GM13976 (cell line): ENCODE results near the gene EID2B.

Experiments
- DNase-seq: peaks from one replicate; pipeline ENCODE4 v3.0.0; 2012; ENCODE audit warnings: low spot score
- in situ Hi-C: fragments of 300-500 bp; cut with MboI; formaldehyde crosslinking; loops from one replicate; pipeline ENCODE4 v1.12.0; 2022; ENCODE audit warnings: low sequenced_read_pairs, mixed read lengths, inconsistent platforms; ENCODE audit not compliant: unreplicated experiment
- TF ChIP-seq, protein P1 (sequence below): IDR thresholded peaks from 2 replicates; pipeline ENCODE4 v1.5.1; 2012; ENCODE audit warnings: borderline replicate concordance, mild to moderate bottlenecking; ENCODE audit not compliant: insufficient read depth; ENCODE audit errors: extremely low read depth, missing control alignments, control extremely low read depth

EID2B gene

DNA sequence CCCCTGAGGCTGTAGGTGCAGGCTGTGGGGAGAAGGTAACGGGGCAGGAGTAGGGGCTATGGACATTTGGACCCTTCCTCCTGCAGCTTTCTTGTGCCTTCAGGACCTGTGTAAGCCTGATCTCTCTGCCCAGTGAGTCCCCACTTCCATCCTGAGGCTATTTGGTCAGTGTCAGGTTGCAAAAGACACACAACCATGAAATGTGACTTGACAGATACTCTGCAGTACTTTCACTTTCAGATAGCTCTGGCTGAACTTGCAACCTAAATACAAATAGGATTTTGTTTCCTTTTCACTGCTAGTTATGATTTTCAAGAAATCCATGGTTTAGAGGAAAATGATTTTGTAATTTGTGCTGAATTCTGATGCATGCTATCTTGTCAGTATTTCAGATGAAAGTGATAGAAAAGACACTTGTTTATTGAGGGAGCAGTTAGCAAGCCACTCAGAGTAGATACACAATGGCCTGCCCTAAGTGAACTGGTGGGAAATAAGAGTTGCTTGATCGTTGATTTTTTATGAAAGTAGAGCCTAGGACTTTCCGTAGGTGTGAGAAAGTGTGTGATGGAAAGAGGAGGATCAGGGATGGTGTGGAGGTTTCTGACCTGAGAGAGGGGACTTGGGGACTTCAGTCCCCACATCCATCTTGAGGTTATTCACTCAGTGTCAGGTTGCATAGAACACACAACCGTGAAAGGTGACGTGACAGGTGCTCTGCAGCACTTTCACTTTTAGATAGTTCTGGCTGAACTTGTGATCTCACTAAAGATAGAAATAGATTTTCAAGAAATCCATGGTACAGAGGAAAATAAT lies 25.4 kb upstream of the EID2B start:
- TF ChIP-seq, protein P1, sequence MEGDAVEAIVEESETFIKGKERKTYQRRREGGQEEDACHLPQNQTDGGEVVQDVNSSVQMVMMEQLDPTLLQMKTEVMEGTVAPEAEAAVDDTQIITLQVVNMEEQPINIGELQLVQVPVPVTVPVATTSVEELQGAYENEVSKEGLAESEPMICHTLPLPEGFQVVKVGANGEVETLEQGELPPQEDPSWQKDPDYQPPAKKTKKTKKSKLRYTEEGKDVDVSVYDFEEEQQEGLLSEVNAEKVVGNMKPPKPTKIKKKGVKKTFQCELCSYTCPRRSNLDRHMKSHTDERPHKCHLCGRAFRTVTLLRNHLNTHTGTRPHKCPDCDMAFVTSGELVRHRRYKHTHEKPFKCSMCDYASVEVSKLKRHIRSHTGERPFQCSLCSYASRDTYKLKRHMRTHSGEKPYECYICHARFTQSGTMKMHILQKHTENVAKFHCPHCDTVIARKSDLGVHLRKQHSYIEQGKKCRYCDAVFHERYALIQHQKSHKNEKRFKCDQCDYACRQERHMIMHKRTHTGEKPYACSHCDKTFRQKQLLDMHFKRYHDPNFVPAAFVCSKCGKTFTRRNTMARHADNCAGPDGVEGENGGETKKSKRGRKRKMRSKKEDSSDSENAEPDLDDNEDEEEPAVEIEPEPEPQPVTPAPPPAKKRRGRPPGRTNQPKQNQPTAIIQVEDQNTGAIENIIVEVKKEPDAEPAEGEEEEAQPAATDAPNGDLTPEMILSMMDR: no peak
- in situ Hi-C loops: loop anchor here (10.0 kb wide), 1 partner anchor 287 kb away; the partner anchor contains the start of gene FBL
- peak; percentile 34 for DNase-seq

DNA sequence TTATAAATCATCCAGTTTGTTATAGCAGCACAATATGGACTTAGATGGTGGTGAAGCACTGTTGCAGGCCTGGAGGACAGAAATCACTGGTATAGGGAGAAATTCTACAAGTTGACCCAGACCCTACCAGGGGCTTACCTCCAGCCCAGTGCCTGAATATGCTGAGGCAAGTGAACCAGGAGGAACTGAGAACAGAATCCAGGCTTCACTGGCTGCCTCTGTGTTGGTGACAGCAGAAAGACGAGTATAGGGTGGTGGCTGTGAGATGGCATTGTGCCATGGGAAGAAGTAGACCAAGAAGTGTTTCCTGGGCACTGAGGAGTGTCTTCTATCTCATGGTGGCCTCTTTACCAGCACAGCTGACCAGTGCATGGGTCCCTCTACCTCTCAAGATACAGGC lies 23.2 kb upstream of the EID2B start:
- DNase-seq: no peak
- TF ChIP-seq, protein P1: no peak
- in situ Hi-C loops: loop anchor here (10.0 kb wide), 1 partner anchor 289 kb away; the partner anchor contains the start of gene FBL

DNA sequence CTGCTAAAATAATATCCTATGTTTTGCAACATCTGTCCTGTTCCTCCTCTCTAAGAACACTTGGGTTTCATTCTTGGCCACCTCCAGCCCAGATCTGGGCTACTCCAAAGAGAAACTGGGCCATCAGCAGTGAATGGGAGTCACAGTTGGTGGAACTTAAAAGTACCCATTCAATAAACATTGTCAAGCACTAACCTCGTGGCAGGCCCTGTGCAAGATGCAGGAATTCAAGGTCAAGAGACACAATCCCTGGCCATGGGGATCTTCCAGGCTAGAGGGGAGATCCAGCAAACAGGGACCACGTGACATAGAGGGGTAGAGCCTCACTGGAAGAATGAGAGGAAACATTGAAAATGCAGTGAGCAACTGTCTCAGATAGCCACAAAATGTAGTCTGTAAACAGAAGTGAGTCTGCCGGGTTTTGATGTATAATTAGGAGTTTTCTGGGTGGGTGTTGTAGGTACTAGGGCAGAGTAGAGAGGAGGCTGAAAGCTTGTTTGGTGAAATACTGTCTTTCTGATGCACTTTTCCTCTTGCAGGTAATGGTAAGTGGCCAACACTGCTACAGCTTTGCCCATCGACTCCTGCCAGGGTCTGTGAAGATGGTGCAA lies 22.2 kb upstream of the EID2B start:
- in situ Hi-C loops: loop anchor here (10.0 kb wide), 1 partner anchor 290 kb away; the partner anchor contains the start of gene FBL
- TF ChIP-seq, protein P1: no peak
- DNase-seq: no peak

DNA sequence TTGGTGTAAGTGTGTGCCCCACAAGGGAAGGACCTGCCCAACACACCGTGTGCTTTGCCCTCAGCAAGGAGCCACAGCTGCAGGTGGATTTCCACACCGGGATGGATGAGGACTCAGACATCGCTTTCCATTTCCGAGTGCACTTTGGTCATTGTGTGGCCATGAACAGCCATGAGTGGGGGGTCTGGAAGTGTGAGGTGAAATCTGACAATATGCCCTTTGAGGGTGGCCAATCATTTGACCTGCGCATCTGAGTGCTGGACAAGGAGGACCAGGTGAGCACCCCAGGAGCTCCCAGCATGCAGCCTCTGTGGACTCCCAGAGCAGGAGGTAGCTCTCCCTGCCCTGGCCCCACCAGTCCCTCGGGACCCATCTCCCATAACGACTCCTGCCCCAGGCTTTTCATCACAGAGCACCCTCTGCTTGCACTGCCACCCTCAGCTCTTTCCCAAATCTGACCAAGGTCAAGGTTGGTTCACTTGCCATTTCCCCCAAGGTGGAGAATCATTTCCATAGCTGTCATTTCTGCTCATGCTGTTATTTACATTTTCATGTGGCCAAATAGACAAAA lies 20.5 kb upstream of the EID2B start:
- no peak for DNase-seq
- TF ChIP-seq, protein P1: no peak
- in situ Hi-C loops: loop anchor here (10.0 kb wide), 1 partner anchor 292 kb away; the partner anchor contains the start of gene FBL

DNA sequence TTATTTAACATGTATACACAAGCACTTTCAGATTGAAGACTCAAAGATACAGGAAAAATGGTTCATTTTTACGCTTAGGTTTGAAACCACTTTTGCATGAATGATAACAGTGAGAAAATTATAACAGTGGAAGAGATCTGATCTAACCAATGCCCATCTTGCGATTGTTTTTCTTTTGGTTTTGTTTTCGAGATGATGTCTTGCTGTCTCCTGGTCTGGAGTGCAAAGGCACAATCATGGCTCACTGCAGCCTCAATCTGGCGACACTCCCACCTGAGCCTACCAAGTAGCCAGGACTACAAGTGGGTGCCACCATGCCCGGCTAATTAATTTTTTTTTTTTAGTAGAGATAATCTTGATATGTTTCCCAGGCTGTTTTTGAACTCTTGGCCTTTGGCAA lies 17.5 kb upstream of the EID2B start:
- in situ Hi-C loops: loop anchor here (10.0 kb wide), 1 partner anchor 295 kb away; the partner anchor contains the start of gene FBL

DNA sequence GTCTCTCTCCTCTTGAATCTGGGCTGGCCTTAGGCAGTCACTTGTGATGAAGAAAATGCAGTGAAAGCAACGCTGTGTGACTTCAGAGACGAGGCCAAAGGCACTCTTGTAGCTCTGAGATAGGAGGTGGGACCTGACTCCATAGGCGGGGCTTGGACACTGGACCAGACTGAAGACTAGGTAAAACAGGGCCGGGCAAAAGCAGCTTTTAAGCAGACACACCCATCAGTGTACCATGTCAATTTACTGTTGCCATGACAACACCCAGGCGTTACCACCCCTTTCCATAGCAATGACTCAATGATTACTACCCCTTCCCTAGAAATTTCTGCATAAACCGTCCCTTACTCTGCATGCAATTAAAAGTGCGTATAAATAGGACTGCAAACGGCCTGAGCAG lies 13.9 kb upstream of the EID2B start:
- TF ChIP-seq, protein P1: no peak
- in situ Hi-C loops: loop anchor here (5.0 kb wide), 1 partner anchor 126 kb away; no protein-coding TSS in a partner anchor
- no peak for DNase-seq

More for the DNA sequence above, 17.5 kb upstream of the EID2B start:
- no peak for DNase-seq
- TF ChIP-seq, protein P1: no peak
